ENCODE measurements around the gene WSCD2. TPM values are rescaled to one million over a fixed set of nuclear protein-coding genes. Genes with fewer than 3 reads are reported as not detected.

WSCD2 gene
- polyA plus RNA-seq, 1 donor (not counting 4 experiments of a cell fraction or from before 2014, with no cell fraction given): not detected

DNA sequence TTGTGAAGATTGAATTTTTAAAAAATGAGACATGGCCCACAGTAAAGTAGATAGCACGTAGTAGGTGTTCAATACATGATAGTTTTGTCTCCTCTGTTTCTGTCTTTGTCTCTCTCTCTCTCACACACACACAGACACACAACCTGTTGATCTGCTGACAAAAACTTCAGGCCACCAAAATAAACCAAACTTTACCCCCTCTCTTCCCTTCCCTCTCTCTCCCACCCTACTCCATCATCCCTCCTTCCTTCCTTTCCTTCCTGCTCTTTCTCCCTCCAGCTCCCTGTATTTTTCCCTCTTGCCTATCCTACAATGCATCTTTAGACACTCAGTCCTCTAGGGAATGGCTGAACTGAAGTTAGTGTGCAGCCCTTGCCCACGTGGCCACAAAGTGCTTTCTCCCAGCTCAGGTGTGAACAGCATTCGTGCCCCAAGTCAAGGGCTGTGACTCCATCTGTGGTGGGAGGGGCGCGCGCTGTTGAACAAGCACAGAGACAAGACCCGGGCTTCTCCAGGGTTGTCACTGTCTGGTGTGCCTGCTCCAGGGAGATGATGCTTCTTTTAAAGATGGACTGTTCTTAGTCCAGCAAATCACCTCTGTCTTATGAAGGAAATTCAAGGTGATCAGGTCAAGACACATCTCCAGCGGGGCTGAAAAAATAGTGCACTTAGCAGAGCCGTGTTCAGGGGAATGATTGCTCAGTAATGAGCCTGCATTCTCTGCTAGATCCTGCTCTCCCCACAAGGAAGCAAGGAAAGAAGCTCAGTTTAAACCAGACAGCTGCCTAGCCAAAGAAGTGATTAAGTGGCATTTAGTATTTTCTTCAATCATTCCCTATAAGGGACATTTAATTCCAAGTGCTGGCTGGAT is 75.3 kb downstream of the WSCD2 start:
- H3K27me3 ChIP-seq (ENCODE audit: control insufficient read depth, extremely low read depth, insufficient read depth, low read length): no peaks in the 10 kb centered on the region
- H3K27ac ChIP-seq (ENCODE audit: control insufficient read depth, insufficient read depth, low read length): no peak overlapping the region
- no peaks in the 10 kb centered on the region for H3K36me3 ChIP-seq (ENCODE audit: control insufficient read depth in 2 of 2, extremely low read depth in 1 of 2, insufficient read depth in 2 of 2, low read length in 2 of 2)
- no peak overlapping the region for H3K4me3 ChIP-seq (ENCODE audit: control insufficient read depth in 2 of 3, extremely low read depth in 1 of 3, insufficient read depth in 2 of 3, low read depth in 1 of 3, low read length in 3 of 3)
- DNase-seq (ENCODE audit: low read depth, low spot score) (no peak), FAIRE-seq (no peak)
- H3K79me2 ChIP-seq (ENCODE audit: control insufficient read depth, insufficient read depth, low read length): no peaks in the 10 kb centered on the region
- no peaks in the 10 kb centered on the region for H3K4me1 ChIP-seq (ENCODE audit: control insufficient read depth, extremely low read depth, insufficient read depth, low read length)
- H4K20me1 ChIP-seq (ENCODE audit: control insufficient read depth, extremely low read depth, insufficient read depth, low read length): no peaks in the 10 kb centered on the region
- TF ChIP-seq EZH2 (IDR thresholded peaks at IDR 0.05; ENCODE audit: low read length): no peak
- TF ChIP-seq, protein P1, sequence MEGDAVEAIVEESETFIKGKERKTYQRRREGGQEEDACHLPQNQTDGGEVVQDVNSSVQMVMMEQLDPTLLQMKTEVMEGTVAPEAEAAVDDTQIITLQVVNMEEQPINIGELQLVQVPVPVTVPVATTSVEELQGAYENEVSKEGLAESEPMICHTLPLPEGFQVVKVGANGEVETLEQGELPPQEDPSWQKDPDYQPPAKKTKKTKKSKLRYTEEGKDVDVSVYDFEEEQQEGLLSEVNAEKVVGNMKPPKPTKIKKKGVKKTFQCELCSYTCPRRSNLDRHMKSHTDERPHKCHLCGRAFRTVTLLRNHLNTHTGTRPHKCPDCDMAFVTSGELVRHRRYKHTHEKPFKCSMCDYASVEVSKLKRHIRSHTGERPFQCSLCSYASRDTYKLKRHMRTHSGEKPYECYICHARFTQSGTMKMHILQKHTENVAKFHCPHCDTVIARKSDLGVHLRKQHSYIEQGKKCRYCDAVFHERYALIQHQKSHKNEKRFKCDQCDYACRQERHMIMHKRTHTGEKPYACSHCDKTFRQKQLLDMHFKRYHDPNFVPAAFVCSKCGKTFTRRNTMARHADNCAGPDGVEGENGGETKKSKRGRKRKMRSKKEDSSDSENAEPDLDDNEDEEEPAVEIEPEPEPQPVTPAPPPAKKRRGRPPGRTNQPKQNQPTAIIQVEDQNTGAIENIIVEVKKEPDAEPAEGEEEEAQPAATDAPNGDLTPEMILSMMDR (optimal IDR thresholded peaks at IDR 0.05 in 1 of 3, IDR thresholded peaks at IDR 0.05 in 1 of 3, conservative IDR thresholded peaks at IDR 0.05 in 1 of 3; ENCODE audit: extremely low read depth in 1 of 3, insufficient read depth in 2 of 3, low read length in 3 of 3): no peak
- H2AFZ ChIP-seq (ENCODE audit: control insufficient read depth, low read length): no peak overlapping the region
- no peak overlapping the region for H3K4me2 ChIP-seq (ENCODE audit: control insufficient read depth, extremely low read depth, insufficient read depth, low read depth, low read length)
- dilution Hi-C loops (cut with MboI; ENCODE audit: extremely low pct_ligation_motif_present, low sequenced_read_pairs): no loop called here
- no peak overlapping the region for H3K9ac ChIP-seq (ENCODE audit: control insufficient read depth, extremely low read depth, insufficient read depth, low read length)
- H3K9me3 ChIP-seq (ENCODE audit: control insufficient read depth, low read depth, low read length): no peaks in the 10 kb centered on the region
- H3K9me1 ChIP-seq (ENCODE audit: control insufficient read depth, extremely low read depth, insufficient read depth, low read length): no peaks in the 10 kb centered on the region

DNA sequence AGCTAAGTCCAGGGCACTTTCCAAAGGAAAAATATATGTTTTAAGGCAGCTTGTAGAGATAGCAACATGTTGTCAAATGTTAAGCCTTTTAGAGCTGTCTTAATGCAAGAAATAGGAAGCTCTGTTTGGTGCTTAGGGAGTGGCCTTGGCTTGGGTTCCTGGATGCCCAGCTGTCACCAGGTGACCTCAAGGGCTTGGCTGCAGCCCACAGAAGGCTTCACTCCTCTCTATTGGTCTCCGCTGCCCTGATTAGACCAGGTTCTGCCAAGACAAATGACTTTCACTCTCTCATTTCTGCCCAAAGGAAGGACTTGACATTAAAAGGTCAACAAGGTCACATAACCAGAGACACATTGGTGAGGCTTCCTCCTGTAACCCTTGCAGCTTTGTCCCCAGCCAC is 76.8 kb downstream of the WSCD2 start:
- Histone ChIP-seq H3K27ac (ENCODE audit: control insufficient read depth, insufficient read depth, low read length) (no peak overlapping the region), H4K20me1 (ENCODE audit: control insufficient read depth, extremely low read depth, insufficient read depth, low read length) (no peaks in the 10 kb centered on the region), H3K4me3 (ENCODE audit: control insufficient read depth in 2 of 3, extremely low read depth in 1 of 3, insufficient read depth in 2 of 3, low read depth in 1 of 3, low read length in 3 of 3) (no peak overlapping the region), H3K9me1 (ENCODE audit: control insufficient read depth, extremely low read depth, insufficient read depth, low read length) (no peaks in the 10 kb centered on the region), H3K4me1 (ENCODE audit: control insufficient read depth, extremely low read depth, insufficient read depth, low read length) (no peaks in the 10 kb centered on the region), H3K9ac (ENCODE audit: control insufficient read depth, extremely low read depth, insufficient read depth, low read length) (no peak overlapping the region), H3K79me2 (ENCODE audit: control insufficient read depth, insufficient read depth, low read length) (no peaks in the 10 kb centered on the region), H3K9me3 (ENCODE audit: control insufficient read depth, low read depth, low read length) (no peaks in the 10 kb centered on the region), H3K27me3 (ENCODE audit: control insufficient read depth, extremely low read depth, insufficient read depth, low read length) (no peaks in the 10 kb centered on the region), H3K36me3 (ENCODE audit: control insufficient read depth in 2 of 2, extremely low read depth in 1 of 2, insufficient read depth in 2 of 2, low read length in 2 of 2) (no peaks in the 10 kb centered on the region), H3K4me2 (ENCODE audit: control insufficient read depth, extremely low read depth, insufficient read depth, low read depth, low read length) (no peak overlapping the region), H2AFZ (ENCODE audit: control insufficient read depth, low read length) (no peak overlapping the region)
- no peak for TF ChIP-seq EZH2 (IDR thresholded peaks at IDR 0.05; ENCODE audit: low read length)
- TF ChIP-seq, protein P1 (optimal IDR thresholded peaks at IDR 0.05 in 1 of 3, IDR thresholded peaks at IDR 0.05 in 1 of 3, conservative IDR thresholded peaks at IDR 0.05 in 1 of 3; ENCODE audit: extremely low read depth in 1 of 3, insufficient read depth in 2 of 3, low read length in 3 of 3): no peak
- dilution Hi-C loops (cut with MboI; ENCODE audit: extremely low pct_ligation_motif_present, low sequenced_read_pairs): no loop called here
- FAIRE-seq (no peak), DNase-seq (ENCODE audit: low read depth, low spot score) (no peak)
